ENCODE results near the gene H2AZ1.

Gene H2AZ1

DNA sequence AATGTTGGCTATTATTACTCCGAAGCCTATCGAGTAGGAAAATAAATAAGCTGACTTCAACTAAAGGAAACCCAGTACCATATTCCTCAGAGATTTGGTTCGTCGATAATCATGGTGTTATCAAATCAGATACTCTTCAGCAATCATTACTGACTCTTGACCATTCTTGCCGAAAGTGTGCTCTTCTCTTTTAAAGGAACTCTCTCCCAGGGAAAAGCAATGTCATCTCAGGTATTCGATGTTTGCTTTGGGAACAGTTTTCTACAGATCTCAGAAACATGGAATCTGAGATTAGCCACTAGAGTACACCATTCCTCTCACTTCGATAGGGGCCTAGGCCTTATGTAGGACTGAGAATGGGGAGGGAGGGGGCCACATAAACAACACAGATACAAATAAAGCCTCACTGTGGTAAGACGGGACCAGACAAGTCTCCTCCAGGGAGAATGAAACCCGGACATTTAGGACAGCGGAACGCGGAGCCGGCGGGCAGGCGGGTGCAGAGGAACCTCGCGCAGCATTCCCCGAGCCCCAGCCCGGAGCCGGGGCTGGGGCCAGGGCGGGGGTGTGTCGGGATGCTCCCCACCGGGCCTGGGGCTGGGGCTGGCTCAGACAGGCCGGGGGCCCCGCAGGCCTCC, 4.2 kb downstream of the H2AZ1 start:
- DNase-seq (ENCODE audit: low read depth) = no peak

DNA sequence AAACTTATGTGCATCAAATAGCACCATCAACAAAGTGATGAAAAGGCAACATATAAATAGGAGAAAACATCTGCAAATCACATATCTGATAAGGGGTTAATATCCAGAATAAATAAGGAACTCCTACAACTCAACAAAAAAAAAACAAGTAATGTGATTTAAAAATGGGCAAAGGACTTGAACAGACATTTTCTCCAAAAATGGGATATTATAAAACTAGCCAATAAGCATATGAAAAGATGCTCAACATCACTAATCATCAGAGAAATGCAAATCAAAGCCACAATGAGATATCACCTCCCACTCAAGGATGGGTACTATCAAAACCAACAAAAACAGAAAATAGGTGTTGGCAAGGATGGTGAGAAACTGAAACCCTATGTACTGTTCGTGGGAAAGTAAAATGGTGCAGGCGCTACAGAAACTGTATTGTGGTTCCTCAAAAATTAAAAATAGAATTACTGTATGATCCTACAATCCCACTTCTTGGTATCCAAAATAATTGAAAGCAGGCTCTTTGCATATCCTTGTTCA, 6.1 kb downstream of the H2AZ1 start:
- DNase-seq (ENCODE audit: low read depth) = no peak

DNA sequence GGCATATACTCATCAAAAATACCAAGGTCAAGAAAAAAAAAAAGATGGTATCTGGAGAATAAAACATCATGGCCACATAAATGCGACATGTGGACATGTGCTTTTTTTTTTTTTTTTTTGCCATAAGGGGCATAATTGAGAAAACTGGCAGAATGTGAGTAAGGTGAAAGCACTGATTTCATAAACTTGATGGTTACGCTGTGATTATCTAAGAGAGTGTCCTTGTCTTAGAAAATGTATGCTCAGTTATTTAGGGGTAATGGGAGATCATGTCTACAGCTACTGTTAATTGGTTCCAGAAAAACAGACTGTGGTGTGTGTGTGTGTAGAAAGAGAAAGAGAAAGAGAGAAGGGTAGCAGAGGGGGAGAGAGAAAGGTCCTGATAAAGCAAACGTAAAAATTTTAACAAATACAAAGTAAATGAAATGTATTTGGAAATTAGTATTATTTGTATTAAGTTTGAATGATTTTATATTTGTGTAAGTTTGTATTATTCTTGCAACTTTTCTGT, 11.8 kb downstream of the H2AZ1 start:
- no peak for DNase-seq (ENCODE audit: low read depth)

DNA sequence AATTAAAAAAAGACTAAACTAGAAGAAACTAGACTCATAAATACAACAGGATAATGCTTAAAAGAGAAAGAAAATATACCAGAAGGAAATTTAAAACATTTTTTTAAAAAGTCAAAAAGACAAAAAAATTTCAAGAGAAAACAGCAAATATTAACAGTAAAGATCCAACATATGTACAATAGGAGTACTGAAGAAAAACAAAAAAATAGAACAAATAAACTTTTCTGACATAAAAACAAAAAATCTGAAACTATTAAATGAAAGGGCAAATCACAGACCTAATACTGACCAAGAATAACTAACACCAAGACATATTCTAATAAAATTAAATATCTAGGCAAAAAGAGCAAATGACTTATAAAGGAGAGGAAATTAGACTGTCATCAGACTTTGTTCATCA, 15.2 kb downstream of the H2AZ1 start:
- no peak for DNase-seq (ENCODE audit: low read depth)

DNA sequence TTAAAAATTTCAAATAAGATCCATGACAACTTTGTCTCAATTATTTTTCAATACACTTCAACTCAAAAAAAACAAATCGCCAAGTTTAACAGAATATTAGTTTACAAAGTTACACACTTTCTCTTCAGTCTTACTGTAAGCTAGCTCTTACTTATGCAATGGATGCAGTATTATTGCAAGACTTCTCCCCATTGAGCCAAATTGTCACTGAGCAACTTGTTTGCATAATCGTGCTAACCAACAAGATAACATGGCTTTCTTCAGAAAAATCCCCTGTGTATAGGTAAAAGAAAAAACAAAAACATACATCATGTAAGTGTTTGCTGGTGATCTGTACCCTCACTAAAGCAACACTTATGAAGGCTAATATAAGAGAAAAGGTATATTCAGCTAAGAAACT, 22.5 kb downstream of the H2AZ1 start:
- DNase-seq (ENCODE audit: low read depth) = no peak

DNA sequence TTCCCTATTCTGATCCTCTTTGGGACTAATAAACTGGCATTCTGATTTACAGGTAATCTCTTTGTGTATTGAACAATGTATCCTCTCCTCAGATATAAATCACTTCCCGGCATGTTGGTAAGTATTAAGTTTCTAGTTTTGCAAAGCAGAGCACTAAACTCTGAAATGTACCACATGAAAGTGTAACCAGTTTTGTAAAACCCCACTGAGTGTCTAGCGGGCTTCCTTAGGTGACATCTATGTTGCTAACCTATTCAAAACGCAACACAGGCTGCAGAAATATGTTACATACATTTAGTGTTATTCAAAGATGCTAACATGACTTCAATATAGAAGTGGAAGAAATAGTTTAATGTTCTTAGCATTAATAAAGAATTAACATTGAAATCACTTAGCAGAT, 28.9 kb downstream of the H2AZ1 start:
- DNase-seq (ENCODE audit: low read depth) = no peak

DNA sequence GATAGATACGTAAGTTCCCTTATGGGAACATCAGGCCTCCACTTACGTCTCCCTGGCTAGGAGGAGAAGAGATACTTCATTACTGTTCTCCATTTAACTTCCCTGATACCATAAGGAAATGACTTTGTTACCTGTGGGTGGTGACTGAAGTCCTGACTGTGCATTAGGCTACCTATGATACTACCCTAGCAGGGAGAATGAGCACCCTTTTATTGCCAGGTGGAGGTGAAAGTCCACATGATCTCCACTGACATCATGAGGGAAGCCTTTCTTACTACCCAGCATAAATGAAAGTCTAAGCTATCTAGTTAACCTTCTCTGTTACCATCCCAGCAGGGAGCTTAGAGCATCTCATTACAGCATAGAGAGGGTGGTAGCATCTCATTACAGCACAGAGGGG, 31.4 kb downstream of the H2AZ1 start:
- no peak for DNase-seq (ENCODE audit: low read depth)

DNA sequence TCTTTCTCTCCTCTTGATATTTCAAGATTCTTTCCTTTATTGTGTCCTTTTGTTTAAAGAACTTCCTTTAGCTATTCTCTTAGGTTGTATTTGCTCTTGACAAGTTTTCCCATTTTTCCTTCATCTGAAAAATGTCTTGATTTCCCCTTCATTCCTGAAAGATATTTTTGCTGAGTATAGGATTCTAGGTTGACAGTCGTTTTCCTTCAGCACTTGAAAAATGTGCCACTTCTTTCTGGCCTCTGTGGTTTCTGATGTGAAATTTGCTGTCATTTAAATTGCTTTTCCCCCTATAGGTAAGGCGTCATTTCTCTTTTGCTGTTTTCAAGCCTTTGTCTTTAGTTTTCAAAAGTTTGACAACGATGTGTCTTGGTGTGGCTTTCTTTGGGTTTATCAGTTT, 32.5 kb downstream of the H2AZ1 start:
- DNase-seq (ENCODE audit: low read depth) = no peak

DNA sequence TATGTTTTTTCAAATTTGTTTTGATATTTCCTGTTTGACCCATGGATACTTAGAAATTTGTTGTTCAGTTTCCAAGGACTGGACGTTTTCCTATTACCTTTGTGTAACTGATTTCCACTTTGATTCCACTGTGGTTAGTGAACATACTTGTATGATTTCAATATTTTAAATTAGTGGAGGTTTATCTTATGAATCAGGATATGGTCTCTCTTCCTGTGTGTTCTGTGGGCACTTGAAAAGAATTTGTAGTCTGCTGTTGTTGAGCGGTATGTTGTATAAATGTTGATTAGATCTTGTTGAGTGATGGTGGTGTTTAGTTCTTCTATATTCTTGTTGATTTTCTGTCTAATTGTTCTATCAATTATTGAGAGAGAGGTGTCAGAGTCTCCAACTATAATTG, 34.6 kb downstream of the H2AZ1 start:
- DNase-seq (ENCODE audit: low read depth) = no peak

Measured in T-helper 22 cell (primary cell).